Natural killer cell treated with Interleukin-12 subunit alpha and Interleukin-12 subunit beta and Interleukin-15 and Interleukin-18, amount 100 ng/mL, for 72 hours (primary cell): ENCODE data around the gene RNASET2. TPM values are rescaled to one million over a fixed set of nuclear protein-coding genes. Genes with fewer than 3 reads are reported as not detected.

Experiments used
- ATAC-seq, 2 donors: fragments of 150-1000 bp; cut with Tn5 transposase in 1 of 2; sonication (Bioruptor Pico), chemical (Tn5 transposase) in 1 of 2; 2 replicates each; pipeline ENCODE4 v1.10.0; 2021
- DNase-seq: peaks from one replicate; pipeline ENCODE4 v3.0.0; 2022; ENCODE audit warnings: low spot score
- H3K27ac Mint-ChIP-seq, 2 donors: 1 replicate in 1 of 2; 2 replicates in 1 of 2; pipeline ENCODE4 v1.8.0; 2022; ENCODE audit warnings: mixed read lengths in 2 of 2, mild to moderate bottlenecking in 1 of 2, moderate library complexity in 1 of 2
- H3K27me3 Mint-ChIP-seq, 2 donors: 1 replicate in 1 of 2; 2 replicates in 1 of 2; pipeline ENCODE4 v1.8.0; 2022; ENCODE audit warnings: mixed read lengths in 2 of 2
- H3K36me3 Mint-ChIP-seq: one replicate; pipeline ENCODE4 v1.8.0; 2022; ENCODE audit warnings: mixed read lengths
- H3K4me1 Mint-ChIP-seq, 2 donors: 1 replicate in 1 of 2; 2 replicates in 1 of 2; pipeline ENCODE4 v1.8.0; 2022; ENCODE audit warnings: low read depth in 2 of 2, mixed read lengths in 2 of 2, mild to moderate bottlenecking in 1 of 2
- H3K4me3 Mint-ChIP-seq: one replicate; pipeline ENCODE4 v1.8.0; 2022; ENCODE audit warnings: mixed read lengths
- H3K9me3 Mint-ChIP-seq: 2 replicates; pipeline ENCODE4 v1.8.0; 2022; ENCODE audit warnings: mixed read lengths
- total RNA-seq, 2 donors: library from RNA; stranded (reverse); gene quantifications; one replicate each; pipeline ENCODE4 v1.2.3, GENCODE V29; 2022

Gene RNASET2, protein sequence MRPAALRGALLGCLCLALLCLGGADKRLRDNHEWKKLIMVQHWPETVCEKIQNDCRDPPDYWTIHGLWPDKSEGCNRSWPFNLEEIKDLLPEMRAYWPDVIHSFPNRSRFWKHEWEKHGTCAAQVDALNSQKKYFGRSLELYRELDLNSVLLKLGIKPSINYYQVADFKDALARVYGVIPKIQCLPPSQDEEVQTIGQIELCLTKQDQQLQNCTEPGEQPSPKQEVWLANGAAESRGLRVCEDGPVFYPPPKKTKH
- 10 to 100 TPM; 18.1 to 50.6 TPM for total RNA-seq

DNA sequence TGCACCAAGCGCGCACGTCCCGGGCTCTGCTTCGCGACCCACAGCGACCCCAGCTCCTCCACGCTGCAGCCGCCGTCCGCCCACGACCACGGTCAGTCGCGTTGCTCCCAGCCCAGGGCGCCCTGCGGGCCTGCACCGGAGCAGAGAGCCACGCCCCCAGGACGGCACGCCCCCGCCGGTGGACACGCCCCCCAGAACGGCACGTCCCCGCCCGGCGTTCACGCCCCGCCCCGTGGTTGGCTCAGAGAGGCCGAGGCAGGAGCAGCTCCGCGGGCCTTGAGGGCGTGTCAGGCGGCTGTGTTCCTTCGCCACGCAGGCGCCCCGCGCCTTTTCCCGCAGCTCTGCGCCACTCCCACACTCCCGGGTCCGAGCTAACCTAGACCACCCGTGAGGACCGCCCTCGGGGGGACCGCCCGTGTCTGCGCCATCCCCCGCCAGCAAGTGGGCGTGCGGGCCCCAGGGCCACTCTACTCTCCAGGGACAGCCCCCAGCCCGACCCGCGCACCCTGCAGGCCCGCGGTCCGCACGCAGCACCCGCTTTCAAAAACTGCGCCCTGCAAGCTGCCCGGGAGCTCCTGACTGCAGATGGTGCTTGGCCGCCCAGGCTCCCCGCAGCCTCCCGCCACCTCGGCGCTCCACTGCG is at the start of gene RNASET2:
Gene RNASET2 (minus strand): TSS at position 107 of the 643 bp plus-strand sequence. CDS start 368 bp downstream, outside the sequence.
- no peaks in the 10 kb centered on the region for H3K9me3 Mint-ChIP-seq
- H3K4me1 Mint-ChIP-seq = peaks cover 36 to 52% of the 10 kb centered on the region in 2 donors
- H3K4me3 Mint-ChIP-seq = peak within 1 kb of the TSS; percentile 88

DNA sequence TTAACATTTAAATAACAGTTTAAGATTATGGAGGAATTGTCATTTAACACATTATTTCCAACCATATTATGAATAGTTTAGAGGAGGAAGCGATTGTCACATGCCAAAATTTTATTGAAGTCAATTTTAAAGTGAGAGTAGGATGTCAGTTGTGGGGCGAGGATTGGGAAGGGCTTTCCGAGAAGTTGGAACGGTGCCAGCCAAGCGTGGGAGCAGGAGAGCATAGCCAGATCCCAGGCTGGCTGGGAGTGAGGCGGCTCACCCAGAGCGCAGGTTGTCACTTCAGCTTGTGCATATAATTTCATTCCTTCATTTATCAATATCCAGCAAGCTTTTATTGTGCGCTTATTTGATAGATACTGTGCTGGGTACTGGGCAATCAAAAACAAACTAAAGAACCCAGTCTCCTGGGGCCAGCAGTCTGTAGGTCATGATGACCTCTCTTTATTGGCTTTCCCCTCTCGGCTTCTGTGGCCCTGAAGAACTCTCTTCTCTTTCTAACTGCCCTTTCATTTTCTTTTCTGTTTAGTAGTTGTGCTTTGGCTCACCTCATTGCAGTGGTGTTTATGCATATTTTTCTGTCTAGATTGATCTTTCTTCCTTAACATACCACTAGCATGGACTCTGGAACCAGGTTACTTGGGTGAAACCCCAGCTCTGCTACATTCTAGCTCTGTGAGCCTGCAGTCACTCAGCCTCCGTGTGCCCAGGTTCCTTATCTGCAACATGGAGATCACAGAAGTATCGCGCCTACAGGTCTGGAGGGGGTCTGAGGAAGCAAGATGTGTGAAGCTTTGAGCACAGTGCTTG is 49.2 kb upstream of the RNASET2 start:
- ATAC-seq (no peak), DNase-seq (no peak)
- no peak overlapping the region for H3K4me3 Mint-ChIP-seq
- H3K27ac Mint-ChIP-seq = no peak overlapping the region
- no peaks in the 10 kb centered on the region for H3K27me3 Mint-ChIP-seq
- H3K36me3 Mint-ChIP-seq = peaks cover 28% of the 10 kb centered on the region
- no peaks in the 10 kb centered on the region for H3K9me3 Mint-ChIP-seq
- peaks cover 8 to 14% of the 10 kb centered on the region in 2 donors for H3K4me1 Mint-ChIP-seq

More for the DNA sequence above, at the start of gene RNASET2:
- ATAC-seq = peak; percentile 97 to 98
- Mint-ChIP-seq H3K27me3 (no peaks in the 10 kb centered on the region), H3K27ac (peak within 1 kb of the TSS; percentile 92 to 94), H3K36me3 (no peaks in the 10 kb centered on the region)
- DNase-seq = peak; percentile 98

DNA sequence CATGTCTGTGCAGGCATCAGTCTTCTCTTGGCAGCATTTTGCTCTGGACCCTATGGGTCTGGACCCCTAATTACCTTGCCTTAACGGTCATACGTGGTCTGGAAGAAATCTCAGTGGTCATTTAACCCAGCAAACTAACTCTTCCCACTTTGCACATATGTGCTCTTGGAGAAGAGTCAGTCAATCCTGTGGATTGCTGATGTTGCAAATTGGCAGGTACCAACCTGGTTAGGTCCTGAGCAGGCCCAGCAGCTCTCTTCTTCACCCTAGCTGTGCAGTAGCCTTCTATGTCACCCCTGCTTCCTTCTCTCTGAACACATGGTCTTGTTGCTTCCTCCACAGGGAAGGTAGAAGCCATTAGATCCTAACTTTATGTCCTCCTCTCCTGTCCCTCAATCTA is 44.4 kb upstream of the RNASET2 start:
- Mint-ChIP-seq H3K4me1 (peaks cover 14 to 27% of the 10 kb centered on the region in 2 donors), H3K9me3 (no peaks in the 10 kb centered on the region), H3K27me3 (no peaks in the 10 kb centered on the region), H3K4me3 (peak overlapping the region; percentile 77), H3K36me3 (peaks cover 11% of the 10 kb centered on the region), H3K27ac (peak overlapping the region; percentile 1 to 2)
- DNase-seq (no peak), ATAC-seq (no peak)

DNA sequence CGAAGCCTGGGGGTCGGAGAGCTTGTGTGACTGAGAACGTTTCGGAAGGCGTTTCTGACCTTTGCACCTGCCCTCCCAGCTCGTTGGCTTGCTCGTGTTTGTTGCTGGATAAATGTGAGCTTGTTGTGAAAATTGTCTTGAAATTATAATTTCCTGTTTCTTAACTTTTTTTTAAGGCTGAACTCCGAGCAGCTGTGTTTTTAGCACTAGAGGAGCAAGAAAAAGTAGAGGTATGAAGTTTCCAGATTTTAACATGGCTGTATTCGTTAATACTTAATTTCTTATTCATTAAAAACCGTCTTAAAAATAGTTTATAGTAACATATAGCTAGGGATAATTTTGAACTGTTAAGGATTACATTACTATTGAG is 43.5 kb upstream of the RNASET2 start:
- Mint-ChIP-seq H3K4me1 (peaks cover 14 to 28% of the 10 kb centered on the region in 2 donors), H3K36me3 (peaks cover 10% of the 10 kb centered on the region), H3K4me3 (peak overlapping the region; percentile 77), H3K9me3 (no peaks in the 10 kb centered on the region), H3K27me3 (no peaks in the 10 kb centered on the region), H3K27ac (peak overlapping the region; percentile 1 to 71)
- no peak for ATAC-seq
- DNase-seq = no peak

DNA sequence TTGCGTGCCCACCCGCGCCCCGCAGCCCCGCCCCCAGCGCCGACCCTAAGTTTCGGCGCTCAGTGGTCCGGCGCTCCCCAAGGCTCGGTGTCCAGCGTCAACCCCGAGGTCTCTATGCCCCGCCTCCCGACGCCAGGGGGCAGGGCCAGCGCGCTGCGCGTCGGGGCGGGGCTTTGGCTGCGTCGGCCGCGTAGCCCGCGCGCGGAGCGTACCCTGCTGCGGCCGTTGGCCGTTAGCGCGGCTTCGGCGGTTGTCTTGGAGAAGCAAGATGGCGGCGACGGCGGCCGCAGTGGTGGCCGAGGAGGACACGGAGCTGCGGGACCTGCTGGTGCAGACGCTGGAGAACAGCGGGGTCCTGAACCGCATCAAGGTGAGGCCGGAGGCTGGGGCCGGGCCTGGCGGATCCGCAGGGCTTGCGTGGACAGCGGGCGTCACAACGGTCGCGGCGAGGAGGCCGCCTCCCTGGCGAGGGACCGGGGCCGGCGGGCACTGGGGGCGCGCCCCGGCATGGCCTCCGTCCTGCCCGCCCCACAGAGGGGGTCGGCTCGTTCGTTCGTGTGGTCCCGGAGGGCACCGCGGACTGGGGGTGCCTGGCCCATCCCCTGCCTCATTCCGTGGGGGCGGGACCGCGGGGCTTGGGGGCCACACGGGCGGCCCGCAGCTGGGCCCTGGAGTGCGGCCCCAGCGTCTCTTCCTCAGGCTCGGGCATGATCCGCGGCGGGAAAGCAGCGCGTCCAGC is 43.0 kb upstream of the RNASET2 start, which contains the start of gene CEP43:
Gene CEP43 (plus strand): TSS at position 253 of the 739 bp plus-strand sequence. CDS start 16 bp downstream, at position 269.
- Mint-ChIP-seq H3K27me3 (no peaks in the 10 kb centered on the region), H3K9me3 (no peaks in the 10 kb centered on the region), H3K36me3 (peaks cover 14% of the 10 kb centered on the region), H3K4me1 (peaks cover 14 to 32% of the 10 kb centered on the region in 2 donors), H3K4me3 (peak within 1 kb of the TSS; percentile 84), H3K27ac (peak within 1 kb of the TSS; percentile 15 to 71)
- ATAC-seq (peak; percentile 98 to 99), DNase-seq (peak; percentile 97)

DNA sequence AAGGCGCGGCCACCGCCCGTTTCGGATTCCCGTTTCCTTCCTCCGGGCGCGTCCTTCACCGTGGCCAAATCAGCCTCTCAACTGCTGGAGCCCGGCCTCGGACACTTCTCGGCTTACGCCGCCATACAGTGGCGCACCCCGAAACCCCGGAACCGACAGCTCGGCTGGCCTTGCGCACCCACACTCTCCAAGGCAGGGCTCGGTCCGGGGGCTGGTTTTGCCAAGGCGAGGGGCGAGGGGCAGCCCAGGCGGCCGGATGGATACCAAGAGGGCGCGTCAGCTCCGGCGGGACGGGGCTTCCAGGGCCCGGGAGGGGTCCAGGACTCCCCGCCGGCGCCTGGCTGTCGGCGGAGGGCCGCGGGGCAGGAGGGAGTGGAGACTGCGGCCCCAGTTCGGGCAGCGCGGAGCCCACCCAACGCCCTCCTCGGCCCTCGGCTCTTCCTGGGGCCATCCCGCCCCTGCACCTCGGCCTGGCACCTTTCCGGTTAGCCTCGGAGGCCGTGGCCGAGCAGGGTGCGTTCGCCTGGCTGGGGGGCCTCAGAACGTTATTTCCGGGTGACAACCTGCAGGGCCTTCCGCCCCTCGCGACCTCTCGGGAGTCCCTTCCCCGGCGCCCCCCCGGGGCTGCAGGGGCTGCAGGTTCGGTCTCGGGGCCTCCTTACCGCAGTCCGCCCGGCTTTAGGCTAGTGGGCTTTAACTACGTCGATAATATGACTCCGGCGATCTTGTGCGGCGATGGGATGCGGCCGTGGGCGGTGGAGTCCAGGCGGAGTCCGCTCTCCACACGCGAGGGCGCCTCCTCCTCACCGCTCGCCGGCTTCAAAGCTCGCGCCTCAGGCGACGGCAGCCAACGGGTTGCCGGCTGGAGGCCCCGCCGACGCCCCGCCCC is 42.1 kb upstream of the RNASET2 start:
- Mint-ChIP-seq H3K27ac (peak overlapping the region in 1 of 2 donors; percentile 15), H3K36me3 (peaks cover 14% of the 10 kb centered on the region), H3K4me3 (peak overlapping the region; percentile 84), H3K27me3 (no peaks in the 10 kb centered on the region), H3K4me1 (peaks cover 14 to 32% of the 10 kb centered on the region in 2 donors), H3K9me3 (no peaks in the 10 kb centered on the region)
- ATAC-seq (peak; percentile 7 to 25), DNase-seq (peak; percentile 61)

DNA sequence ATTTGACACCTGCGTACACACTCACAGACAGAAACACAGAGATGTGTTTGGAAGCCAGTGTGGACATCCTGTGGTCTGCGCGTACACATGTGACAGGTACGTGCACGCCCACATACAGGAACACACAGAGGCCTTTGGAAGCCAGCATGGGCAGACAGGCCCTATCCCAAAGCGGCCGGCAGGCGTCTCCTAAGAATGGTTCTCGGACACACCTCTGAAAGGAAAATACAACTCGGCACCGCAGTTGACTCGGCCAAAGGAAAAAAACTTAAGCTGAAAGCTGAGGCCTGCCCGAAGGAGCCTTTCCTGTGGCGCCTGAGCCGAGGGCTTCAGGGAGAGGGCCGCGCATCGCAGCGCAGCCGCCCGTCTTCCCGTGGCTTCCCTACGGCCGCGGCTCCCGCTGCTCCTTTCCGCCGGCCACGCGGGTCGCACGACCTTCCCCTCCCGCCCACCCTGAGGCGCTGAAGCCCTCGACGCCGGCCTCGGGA is 41.5 kb upstream of the RNASET2 start:
- peak overlapping the region; percentile 84 for H3K4me3 Mint-ChIP-seq
- no peaks in the 10 kb centered on the region for H3K27me3 Mint-ChIP-seq
- H3K27ac Mint-ChIP-seq = peak overlapping the region in 1 of 2 donors; percentile 7
- DNase-seq (no peak), ATAC-seq (no peak)
- peaks cover 14% of the 10 kb centered on the region for H3K36me3 Mint-ChIP-seq
- no peaks in the 10 kb centered on the region for H3K9me3 Mint-ChIP-seq
- peaks cover 14 to 32% of the 10 kb centered on the region in 2 donors for H3K4me1 Mint-ChIP-seq

DNA sequence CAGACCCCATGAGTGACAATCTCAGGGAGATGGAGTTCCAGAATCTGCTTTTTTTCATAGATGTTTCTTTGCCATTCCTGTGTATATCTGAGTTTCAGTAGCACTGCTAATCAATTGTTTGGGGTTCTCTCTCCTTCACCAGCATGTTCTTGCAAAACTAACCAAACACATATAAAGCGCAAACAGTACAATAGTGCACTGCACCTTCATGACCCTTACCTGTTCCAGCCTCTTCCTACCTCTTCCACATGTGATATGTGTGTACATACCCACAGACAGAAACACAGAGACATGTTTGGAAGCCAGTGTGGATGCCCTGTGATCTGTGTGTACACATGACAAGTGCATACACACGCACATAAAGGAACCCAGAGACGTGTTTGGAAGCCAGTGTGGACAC is 41.0 kb upstream of the RNASET2 start:
- no peak for DNase-seq
- Mint-ChIP-seq H3K4me1 (peaks cover 14 to 32% of the 10 kb centered on the region in 2 donors), H3K4me3 (peak overlapping the region; percentile 84), H3K27ac (peak overlapping the region in 1 of 2 donors; percentile 7), H3K27me3 (no peaks in the 10 kb centered on the region), H3K36me3 (peaks cover 14% of the 10 kb centered on the region), H3K9me3 (no peaks in the 10 kb centered on the region)
- no peak for ATAC-seq

DNA sequence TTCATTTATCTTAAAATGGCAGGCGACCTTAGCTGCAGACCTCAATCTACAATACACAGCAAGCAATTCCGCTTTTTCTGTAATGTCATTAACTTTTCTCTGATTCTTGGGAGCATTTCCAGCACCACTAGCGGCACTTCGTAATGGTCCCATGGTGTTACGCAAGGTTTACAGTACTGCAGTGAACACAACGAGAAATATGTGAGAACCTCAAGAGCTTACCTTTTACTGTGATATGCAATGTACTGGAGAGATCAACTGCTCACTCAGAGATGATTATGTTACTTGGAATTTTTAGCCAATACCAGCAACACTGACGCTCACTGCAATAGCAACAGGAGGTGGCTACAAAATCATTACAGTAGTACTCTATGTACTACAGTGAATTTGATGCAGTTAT is 40.1 kb upstream of the RNASET2 start:
- Mint-ChIP-seq H3K4me1 (peaks cover 17 to 27% of the 10 kb centered on the region in 2 donors), H3K27ac (no peak overlapping the region), H3K36me3 (peaks cover 13% of the 10 kb centered on the region), H3K27me3 (no peaks in the 10 kb centered on the region), H3K9me3 (no peaks in the 10 kb centered on the region), H3K4me3 (peak overlapping the region; percentile 19)
- ATAC-seq = no peak
- DNase-seq = no peak

DNA sequence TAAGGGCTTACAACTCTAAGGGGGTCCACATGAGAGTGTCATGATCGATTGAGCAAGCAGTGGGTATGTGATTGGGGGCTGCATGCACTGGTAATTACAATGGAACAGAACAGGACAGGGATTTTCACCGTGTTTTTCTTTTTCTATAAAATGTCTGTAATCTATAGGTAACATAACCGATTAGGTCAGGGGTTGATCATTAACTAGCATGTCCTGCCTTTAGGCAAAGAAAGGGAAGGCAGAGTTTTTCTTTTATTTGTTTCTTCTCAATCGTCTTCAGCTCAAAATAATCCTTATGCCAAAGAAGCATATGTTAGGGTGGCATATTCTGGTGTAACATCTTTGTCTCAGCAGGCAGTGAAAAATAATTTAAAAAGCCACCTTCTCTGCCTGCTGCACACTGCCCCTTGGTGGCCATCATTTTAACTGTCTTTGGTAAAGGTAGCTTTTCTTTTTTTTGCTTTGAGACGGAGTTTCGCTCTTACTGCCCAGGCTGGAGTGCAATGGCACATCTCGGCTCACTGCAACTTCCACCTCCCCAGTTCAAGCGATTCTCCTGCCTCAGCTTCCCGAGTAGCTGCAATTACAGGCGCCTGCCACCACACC is 33.2 kb upstream of the RNASET2 start:
- Mint-ChIP-seq H3K36me3 (peaks cover under 1% of the 10 kb centered on the region), H3K9me3 (no peaks in the 10 kb centered on the region), H3K4me3 (no peak overlapping the region), H3K27me3 (no peaks in the 10 kb centered on the region), H3K4me1 (peaks cover under 1 to 31% of the 10 kb centered on the region in 2 donors), H3K27ac (no peak overlapping the region)
- ATAC-seq (peak; percentile 73 to 81), DNase-seq (no peak)

DNA sequence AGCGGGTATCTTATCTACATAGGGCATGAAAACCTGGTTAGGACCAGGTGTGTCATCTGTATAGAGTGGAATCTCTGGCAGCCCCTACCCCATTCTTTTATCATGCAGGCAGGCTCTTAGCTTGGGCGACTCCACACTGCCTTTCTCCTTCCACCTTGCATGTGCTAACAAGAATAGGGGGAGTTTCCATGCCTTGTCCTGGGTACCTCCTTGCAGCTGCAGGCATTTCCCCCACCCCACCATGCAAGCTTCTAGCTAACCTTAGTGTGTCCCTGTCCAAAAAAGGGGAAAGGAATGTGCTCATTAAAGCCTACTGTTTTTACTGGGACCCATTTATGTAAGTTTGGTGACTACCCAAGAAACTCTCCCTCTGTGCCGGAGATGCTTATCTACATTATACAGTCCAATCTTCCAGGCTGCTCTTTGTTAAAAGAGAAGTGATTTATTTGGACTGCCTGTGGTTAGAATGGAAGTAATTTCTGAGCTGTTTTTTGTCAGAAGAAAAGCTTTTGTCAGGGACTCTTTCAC is 32.4 kb upstream of the RNASET2 start:
- DNase-seq = no peak
- no peaks in the 10 kb centered on the region for H3K27me3 Mint-ChIP-seq
- H3K36me3 Mint-ChIP-seq = no peaks in the 10 kb centered on the region
- H3K4me3 Mint-ChIP-seq = no peak overlapping the region
- no peak overlapping the region for H3K27ac Mint-ChIP-seq
- peaks cover 0 to 31% of the 10 kb centered on the region in 2 donors for H3K4me1 Mint-ChIP-seq
- ATAC-seq = no peak
- H3K9me3 Mint-ChIP-seq = no peaks in the 10 kb centered on the region

DNA sequence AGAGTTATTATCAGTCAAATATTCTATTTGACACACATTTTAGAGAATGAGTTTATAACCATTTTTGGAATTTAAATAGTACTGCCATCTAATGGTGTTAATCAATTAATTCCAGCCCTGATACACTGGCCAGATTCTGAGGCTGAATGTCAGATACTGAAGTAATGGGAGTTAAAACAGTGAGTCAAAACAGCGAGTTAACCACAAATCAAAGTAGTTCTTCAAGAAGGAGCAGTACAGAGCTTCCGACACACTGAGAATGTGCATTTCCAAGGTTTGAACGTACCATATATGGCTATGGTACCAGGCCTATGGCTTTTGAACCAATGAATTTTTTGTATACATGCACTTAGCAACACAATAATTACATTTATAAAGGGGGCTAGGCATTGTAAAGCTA is 31.6 kb upstream of the RNASET2 start:
- Mint-ChIP-seq H3K4me3 (no peak overlapping the region), H3K4me1 (peaks cover 0 to 31% of the 10 kb centered on the region in 2 donors), H3K9me3 (no peaks in the 10 kb centered on the region), H3K36me3 (no peaks in the 10 kb centered on the region), H3K27me3 (no peaks in the 10 kb centered on the region), H3K27ac (no peak overlapping the region)
- ATAC-seq = no peak
- DNase-seq = no peak
